DMS53 treated with DMSO at 0.1 percent for 48 hours (cell line): ENCODE data around the gene METTL6.
"Not testable (repeated sequence)": the region's sequence is repeated elsewhere in the genome, so short reads cannot be mapped to it uniquely, and the experiment has no call there.

ENCODE experiments used
- DNase-seq: peaks from one replicate; lab custom pipeline; 2025; ENCODE audit not compliant: unreplicated experiment; lab: John Stamatoyannopoulos, UW

METTL6 gene

GRCh38 chr3:15451216-15452113, 24.1 kb upstream of the METTL6 start:
- no peak for DNase-seq

DNA sequence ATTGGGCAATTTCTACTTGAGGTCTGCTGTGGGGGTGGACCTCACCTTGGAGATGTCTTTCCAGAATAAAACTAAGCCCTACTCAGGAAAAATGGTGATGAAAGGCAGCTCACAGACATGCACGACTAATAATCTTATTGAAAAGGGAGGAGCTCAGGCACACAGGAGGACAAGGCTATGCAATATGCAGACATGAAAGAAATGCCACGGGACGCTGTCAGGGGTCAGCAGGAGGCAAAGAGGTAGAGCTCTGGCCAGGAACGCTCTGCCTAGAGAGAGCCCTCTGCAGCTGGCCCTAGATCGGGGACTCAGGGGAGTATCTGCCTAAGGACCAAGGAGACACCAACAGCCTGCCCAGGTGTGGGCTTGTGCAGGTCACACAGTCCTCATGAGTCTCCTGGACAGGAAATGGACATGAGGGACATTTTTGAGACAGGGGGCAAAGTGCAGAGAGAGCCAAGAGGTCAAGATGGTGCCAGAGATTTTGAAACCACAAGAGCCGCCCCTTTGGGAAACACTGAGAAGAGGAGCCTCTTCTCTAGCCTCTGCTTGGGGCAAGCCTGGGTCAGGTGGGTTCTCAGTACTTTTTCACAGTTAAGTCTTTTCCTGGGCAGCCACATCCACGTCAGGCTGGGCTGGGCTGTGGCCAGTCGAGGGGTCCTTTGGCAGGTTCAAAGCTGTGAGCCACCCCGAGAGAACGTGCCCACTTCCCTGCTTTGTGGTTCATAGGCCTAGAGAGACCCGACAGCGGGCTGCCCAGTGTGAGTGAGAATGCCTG, 23.3 kb upstream of the METTL6 start:
- no peak for DNase-seq

DNA sequence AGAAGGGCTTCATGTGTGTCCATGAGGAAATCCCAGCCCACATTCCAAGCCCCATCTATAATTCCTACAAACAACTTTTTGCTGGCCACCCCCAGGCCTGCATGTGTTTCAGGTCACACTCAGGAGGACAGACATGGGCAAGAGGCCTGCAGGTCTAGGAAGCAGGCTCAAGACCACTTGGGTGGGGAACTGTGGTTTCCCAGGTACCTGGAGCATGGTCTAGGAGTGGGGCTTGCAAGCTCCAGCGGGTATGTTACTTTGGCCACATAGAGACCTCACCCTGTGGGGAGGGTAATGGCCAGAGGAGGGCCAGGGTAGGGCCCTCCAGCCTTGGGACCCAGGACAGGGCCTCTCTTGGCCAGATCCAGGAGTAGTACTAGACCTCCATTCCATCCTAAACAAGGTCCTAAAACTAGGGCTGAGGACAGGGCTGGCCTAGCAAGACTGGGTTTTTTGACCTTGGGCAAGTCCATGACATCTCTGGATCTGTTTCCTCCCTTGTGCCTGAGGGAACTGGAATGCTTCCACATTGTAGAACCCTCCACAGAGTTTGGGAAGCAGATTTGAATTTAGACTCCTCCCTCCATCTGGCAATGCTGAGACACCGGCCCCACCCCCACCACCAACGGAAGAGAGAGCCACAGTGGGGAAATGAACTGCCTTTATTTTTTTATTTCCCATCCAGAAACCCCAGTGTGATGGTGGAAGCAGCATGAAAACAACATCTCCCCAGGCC, 22.3 kb upstream of the METTL6 start:
- no peak for DNase-seq

- DNase-seq = no peak
Measured at GRCh38 chr3:15443826-15444524, 16.6 kb upstream of the METTL6 start.

DNA sequence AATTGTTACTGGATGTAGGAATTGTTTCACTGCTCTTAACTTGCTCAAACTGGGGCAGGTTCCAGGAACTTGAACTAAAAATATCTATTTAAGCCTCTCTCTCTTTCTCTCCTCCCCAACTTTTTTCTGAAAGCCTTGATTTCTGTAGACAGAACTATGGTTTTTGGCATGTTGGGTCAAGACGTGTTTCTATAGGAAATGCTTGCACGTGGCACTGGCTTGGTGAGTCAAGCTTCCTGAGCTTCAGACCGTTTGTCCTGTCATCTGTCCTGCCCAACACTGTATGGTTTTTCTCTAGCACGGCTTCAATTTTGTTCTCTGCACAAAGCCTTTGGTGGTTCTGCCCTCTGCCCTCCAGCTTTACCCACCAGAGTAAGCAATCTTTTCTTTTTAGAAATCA, 13.5 kb upstream of the METTL6 start:
- no peak for DNase-seq

- DNase-seq = no peak
Measured at GRCh38 chr3:15439476-15439875, 12.1 kb upstream of the METTL6 start.

DNA sequence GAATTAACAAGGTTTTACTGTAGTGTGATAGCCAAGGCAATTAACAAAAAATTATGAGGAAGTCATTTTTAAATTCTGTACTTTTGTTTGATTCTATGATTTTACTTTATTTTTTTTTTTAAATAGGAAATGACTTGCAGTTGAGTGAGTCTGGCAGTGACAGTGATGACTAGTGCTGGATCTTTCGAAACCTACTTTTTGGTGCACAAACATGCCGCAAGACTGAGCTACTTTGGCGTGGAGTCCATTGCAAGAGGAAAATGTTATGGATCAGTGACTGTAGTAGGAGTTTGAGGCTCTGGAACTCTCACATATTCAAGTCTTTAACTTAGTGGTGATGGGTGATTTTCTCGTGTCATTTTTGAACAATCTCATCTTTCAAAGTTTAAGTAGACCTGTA, 11.6 kb upstream of the METTL6 start:
- DNase-seq = no peak

DNA sequence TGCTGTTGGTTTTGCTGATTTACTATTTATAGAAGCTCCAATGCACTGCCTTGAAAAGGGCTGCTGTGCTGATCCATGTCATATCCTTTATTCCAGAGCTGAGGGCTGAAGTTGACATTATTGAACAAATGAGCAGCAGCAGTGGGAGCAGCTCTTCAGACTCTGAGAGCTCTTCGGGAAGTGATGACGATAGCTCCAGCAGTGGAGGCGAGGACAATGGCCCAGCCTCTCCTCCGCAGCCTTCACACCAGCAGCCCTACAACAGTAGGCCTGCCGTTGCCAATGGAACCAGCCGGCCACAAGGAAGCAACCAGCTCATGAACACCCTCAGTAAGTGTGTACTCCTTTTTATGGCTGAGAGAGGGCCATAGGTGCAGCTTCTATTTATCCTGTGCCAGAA, 8.9 kb upstream of the METTL6 start:
- DNase-seq = no peak

GRCh38 chr3:15434756-15435155, 7.4 kb upstream of the METTL6 start:
- no peak for DNase-seq

GRCh38 chr3:15433531-15433930, 6.2 kb upstream of the METTL6 start:
- DNase-seq = no peak

GRCh38 chr3:15431256-15431837, 4.0 kb upstream of the METTL6 start:
- DNase-seq = no peak

GRCh38 chr3:15430624-15431023, 3.3 kb upstream of the METTL6 start:
- DNase-seq = no peak

DNA sequence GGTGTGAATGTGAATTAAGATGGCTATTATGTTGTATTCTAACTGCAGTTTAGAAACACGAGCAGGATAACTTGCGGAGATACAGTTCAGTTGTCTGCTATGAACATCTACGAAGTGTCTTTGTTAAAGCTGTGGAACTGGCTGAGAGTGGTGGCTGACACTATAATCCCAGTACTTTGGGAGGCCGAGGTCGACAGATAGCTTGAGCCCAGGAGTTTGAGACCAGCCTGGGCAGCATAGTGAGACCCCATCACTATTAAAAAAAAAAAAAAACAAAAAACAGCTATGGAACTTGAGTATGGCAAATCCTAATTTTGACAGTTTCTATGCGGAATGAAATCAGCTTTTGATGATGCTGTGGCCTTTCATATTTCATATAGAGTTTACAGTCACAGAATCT, 1.7 kb upstream of the METTL6 start:
- DNase-seq = no peak

- DNase-seq = no peak
Measured at GRCh38 chr3:15428539-15428938, 1.2 kb upstream of the METTL6 start.

DNA sequence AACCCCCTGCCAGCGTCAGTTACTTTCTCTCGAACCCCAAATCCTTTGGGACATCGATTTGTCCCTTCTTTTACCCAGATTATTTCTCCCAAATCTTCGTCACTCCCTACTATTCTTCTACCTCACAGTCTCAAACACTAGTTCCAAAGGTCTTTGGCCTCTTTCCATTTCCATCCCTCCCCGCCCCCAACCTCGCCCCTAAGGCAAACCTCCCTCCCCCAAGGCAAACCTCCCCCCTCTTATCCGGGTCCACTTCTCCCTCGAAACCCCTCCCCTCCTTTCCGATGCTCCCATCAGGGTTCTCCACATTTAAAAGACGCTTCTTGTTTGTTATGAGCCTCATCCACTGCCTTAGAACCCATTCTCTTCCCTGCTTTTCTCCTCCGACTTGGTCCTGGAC, 637 bp upstream of the METTL6 start:
- no peak for DNase-seq

GRCh38 chr3:15426579-15427118, 695 bp downstream of the METTL6 start:
- DNase-seq = no peak

DNA sequence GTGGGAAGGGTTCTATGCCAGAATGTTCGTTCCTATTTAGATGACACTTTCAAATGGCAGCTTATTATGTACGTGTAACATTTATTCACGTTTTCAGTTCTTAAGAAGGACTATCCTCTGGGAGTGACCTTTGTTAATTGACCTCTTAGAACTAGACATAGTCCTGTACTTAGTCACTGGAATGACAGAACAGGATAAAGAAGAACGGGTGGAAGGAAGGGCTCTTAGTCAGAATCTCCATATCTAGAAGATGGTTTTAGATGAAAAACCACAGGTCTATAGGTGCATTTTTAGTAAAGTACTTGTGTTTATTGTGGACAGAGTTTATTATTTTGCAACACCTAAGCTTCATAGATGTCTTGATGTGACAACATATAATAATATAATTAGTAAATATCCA, 6.5 kb downstream of the METTL6 start:
- DNase-seq = no peak

DNA sequence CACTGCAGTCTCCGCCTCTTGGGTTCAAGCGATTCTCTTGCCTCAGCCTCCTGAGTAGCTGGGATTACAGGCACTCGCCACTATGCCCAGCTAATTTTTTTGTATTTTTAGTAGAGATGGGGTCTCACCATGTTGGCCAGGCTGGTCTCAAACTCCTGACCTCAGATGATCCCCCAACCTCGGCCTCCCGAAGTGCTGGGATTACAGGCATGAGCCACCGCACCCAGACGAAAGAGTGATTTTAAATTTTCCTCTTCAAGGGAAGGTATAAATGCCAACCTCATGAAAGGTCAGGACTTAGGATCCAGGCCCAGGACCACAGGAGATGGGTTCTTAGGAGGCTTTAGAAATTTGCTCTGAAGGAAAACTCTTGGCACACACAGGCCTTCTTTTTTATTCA, 16.4 kb downstream of the METTL6 start:
- DNase-seq = not testable (repeated sequence)

- DNase-seq = no peak
Measured at GRCh38 chr3:15409774-15410173, 17.6 kb downstream of the METTL6 start.

- DNase-seq = no peak
Measured at GRCh38 chr3:15409239-15409638, 18.1 kb downstream of the METTL6 start.
